GM18868 (cell line): ENCODE measurements around the gene XPR1.
"Not testable (repeated sequence)": the region's sequence is repeated elsewhere in the genome, so short reads cannot be mapped to it uniquely, and the experiment has no call there.

ENCODE experiments used
- ATAC-seq: cut with Tn5 transposase; IDR thresholded peaks from one replicate; pipeline ENCODE4 v1.9.1; 2021; ENCODE audit warnings: mild to moderate bottlenecking, moderate library complexity; ENCODE audit not compliant: unreplicated experiment

The XPR1 gene

DNA sequence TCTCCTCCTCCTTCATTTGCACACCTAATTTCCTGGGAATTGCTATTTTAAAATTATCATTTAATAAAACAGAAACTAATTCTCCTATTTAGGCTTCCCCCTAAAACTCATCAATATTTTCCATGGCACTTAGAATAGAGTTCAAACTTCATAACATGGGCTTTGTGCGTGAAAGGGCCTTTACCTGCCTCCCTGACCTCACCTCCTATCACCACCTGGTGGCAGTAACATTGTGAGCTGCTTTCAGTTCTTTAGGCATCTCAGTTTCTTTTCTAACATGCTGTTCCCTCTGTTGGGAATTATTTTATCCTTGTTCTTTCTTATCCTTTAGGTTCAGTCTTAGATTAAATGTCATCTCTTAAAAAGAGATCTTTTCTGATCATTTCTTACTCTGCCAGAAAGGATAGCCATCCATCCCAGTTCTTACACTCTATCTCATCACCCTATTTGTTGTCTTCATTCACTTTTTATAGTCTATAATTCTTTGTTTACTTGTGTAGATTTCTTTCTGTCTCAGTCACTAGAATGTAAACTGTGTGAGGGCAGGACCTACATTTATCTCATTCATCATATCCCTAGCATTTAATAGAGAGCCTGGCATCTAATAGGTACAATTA lies 147.1 kb downstream of the XPR1 start:
- no peak for ATAC-seq

DNA sequence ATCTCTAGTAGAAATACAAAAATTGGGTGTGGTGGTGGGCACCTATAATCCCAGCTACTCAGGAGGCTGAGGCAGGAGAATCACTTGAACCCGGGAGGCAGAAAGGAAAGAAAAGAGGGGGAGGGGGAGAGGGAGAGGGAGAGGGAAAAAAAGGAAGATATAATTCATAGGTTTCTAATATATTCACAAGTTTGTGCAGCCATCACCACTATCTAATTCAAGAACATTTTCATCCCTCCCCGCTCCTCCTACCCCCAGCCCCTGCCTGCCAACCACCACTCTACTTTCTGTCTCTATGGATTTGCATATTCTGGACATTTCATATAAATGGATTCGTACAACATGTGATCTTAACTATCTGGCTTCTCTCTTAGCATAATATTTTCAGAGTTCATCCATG lies 147.8 kb downstream of the XPR1 start:
- no peak for ATAC-seq

DNA sequence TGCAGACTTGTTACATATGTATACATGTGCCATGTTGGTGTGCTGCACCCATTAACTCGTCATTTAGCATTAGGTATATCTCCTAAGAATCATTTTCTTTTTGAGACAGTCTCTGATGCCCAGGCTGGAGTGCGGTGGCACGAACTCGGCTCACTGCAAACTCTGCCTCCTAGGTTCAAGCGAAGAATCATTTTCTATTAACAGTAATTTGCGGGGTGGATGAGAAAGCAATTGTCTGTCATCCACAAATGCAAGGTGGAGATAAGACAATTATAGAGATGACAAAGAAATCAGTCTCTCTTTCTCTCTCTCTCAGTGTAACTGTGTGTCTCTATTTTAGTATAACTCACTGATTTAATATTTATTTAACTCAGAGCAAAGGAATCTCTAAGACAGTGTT lies 149.9 kb downstream of the XPR1 start:
- no peak for ATAC-seq

DNA sequence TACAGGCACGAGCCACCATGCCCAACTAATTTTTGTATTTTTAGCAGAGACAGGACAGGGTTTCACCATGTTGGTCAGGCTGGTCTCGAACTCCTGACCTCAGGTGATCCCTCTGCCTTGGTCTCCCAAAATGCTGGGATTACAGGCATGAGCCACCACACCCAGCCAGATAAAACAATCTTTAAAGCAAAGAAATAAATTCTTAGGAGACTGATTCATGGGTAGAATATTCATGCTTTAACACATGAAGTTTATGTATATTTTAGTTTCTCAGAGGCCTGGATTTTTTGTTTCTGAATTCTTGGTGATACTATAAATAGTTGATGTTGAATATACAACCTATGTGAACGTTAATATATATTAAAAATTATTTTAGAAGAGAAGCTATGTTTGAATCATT lies 153.5 kb downstream of the XPR1 start:
- ATAC-seq = no peak

DNA sequence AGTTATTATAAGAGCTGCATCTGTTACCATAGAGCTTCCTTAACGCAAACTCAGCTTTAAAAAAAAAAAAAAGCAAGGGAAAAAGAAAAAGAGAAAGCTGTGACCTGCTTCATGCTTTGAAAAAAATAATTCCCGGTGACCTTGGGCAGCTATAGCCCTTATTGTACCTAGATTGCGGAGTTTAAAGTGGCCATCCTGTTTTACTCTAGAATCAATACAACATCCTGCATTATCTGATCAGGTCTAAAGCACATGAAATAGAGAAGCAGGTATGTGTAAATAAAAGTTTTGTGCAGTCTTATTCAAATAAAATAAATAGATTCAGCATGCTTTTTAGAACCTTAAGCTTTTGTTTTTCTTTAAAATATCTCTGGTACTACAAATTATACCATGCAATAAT lies 154.1 kb downstream of the XPR1 start:
- no peak for ATAC-seq

DNA sequence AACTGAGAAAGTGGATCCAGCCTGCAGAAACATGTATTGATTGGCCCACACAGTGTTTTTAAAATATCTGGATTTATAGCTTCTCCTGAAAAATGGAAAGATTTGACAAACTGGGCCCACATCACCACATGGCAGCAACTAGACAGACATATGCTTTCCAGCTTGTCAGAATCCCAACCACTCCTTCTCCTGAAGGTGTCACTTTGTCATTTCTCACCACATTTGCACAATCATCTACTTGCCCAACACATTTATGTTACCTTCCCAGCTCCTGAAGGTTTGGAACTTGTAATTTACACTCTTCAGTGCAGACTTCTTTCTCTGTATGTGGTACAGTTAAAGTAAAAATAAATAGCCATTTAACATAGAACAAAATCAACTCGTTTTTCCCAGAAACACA lies 154.8 kb downstream of the XPR1 start:
- ATAC-seq = no peak

DNA sequence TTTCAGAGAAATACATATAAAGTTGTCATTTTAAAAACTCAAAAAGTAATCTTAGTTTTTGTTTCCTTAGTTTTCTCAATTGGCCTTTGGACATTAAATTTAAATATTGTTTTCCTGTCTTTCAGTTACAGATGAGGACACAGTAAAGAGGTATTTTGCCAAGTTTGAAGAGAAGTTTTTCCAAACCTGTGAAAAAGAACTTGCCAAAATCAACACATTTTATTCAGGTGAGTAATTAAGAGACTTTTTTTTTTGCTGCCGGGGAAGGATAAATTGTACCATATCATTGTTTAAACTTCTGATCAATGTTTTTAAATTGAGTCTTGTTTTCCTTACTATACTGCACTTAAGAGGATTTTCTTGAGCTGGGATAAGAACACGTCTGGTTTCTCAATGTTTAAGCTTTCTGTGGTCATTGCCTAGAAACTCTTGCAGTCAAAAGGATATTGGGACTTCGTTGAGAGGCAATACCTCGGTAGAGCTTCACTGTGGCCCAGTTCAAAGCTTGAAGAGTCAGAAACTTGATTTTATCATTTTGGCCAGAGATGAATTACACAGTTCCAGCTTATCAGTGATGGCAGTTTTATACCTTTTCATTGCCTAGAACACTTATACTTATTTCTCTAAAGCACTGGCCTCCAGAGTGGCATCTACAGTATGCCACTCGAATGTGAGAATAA lies 155.9 kb downstream of the XPR1 start:
- no peak for ATAC-seq

DNA sequence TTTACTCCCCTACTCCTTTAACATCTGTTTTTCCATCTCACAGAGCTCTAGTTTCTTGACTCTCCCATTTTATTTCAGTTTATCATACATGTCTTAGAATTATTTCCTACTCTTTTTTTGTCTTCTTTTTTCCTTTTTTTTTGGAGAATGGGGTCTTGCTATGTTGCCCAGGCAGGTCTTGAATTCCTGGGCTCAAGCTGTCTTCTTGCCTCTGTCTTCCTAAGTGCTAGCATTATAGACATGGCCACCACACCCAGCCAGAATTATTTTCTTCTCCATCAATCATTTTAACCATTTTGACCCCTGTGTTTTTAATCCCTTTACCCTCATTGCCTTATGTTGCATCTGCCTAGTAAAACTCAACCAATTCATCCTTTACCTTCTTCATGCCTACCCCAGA lies 157.6 kb downstream of the XPR1 start:
- ATAC-seq = no peak

DNA sequence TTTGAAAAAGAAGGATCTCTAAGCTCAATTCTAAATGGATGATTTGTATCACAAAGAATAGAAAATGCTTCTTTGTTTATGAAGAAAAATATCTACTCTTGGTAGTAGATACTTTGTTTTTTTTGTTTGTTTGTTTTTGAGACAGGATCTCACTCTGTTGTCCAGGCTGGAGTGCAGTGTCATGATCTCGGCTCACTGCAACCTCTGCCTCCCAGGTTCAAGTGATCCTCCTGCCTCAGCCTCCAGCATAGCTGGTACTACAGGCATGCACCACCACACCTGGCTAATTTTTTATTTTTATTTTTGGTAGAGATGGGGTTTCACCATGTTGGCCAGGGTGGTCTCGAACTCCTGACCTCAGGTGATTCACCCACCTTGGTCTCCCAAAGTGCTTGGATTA lies 159.3 kb downstream of the XPR1 start:
- not testable (repeated sequence) for ATAC-seq

DNA sequence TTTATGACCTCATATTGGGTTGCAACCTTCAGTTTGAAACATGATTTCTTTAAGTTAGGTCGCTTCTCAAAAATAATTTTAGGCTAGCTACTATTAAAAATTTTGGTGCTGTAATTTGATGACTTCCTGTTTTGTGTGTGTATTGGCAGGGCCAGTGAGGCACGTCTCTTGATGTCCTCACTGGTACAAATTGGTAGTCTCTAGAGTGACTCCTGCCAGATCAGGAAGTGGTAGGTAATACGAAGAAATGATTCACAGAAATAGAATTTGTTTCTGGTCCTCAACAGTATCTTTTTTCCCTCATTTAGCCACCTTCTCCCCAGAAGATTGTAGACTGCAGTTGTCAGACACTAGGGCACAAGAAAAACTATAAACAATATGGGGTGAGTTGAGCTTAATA lies 160.0 kb downstream of the XPR1 start:
- ATAC-seq = no peak

DNA sequence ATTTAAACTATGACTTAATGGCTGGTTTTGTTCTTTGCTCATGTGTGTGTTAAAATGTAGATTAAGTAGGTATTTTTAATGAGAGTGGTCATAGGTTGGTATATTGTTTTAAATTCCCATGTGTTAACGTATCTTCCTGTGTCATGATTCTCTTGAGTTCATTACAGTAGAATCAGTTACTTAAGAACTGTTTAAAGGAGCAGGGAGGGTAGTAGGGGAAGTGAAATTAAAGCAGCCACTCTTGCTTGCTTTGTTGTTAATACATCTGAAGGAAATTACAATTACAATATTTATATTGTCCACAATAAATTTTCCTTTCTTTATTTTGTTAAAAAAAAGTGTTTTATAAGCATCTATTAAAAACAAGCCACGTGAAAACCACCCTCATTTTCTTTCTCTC lies 161.6 kb downstream of the XPR1 start:
- ATAC-seq = no peak

DNA sequence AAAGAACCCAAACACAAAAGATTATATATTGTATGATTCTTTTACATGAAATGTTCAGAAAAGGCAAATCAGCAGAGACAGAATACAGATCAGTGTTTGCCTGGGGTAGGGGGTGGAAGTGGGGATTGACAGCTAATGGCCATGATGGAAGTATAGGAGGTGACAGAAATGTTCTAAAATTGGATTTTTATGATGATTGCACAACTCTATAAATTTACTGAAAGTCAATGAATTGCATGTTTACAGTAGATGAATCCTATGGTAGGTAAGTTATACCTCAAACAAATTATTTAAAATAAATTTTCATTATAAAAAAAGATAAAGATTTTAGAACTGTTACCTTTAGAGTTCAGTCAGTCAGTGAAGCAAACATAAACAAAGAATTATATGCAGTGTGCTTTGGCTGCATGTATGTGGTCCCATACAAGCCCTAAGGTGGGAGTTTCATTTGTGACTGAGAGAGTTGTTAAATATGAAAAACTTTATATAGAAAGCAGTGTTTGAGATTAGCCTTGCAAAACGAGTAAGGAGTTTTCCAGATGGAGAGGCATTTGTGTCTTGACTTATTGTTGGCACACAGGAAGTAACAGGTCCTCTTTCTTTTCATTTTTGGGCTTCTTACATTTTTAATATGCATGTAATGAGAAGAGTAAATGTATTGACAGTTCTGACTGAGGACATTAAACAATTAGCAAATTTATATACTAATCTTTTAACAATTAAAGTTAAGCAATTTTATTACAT lies 165.2 kb downstream of the XPR1 start:
- no peak for ATAC-seq

DNA sequence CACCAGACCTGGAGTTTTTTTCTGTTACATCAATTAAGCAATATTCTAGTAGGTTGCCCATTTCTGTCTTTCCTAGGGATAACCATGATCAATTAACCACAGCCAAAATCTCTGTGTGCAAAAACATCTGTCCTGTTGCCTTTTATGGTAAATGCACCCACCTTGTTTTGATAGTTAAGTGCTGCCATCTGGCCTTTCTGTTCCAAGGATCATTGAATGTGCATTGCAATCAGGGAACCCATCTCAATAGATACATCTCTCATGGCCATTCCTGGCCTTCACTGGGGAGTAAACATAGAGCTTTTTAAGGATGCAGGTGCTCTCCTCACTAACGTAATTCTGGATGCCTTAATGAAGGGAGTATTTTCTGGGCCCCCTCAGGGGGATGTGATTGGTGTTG lies 169.1 kb downstream of the XPR1 start:
- no peak for ATAC-seq

DNA sequence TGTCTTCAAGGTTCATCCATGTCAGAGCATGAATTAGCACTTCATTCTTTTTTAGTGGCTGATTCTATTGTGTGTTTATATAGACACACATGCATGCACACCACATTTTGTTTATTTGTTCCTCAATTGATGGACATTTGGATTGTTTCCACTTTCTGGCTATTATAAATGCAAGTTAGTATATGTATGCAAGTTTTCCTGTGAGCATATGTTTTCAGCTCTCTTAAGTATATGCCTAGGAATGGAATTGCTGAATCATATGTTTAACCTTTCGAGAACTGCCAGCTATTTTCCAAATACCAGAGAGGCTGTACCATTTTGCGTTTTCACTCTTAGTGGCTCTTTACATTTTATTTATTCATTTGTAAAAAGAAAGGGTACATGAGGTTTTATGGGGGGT lies 171.0 kb downstream of the XPR1 start:
- no peak for ATAC-seq

DNA sequence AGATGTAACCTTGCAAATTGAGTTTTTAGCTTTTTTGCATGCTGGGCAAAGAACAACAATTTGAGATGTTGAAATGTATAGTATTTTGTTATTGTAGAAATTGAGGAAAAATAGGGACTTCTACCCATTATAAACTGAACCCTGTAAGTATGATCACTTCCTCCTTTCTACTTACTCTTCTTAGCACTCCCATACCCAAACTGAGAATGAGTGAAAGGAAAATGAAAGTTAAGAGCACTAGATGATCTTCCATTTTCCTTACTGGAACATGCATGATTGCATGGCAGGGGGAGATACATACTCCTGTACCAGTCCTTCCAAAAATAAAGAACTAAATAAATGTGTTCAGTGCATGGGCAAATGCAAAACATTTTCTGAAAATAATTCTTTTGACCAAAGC lies 173.5 kb downstream of the XPR1 start:
- ATAC-seq = peak; percentile 88

DNA sequence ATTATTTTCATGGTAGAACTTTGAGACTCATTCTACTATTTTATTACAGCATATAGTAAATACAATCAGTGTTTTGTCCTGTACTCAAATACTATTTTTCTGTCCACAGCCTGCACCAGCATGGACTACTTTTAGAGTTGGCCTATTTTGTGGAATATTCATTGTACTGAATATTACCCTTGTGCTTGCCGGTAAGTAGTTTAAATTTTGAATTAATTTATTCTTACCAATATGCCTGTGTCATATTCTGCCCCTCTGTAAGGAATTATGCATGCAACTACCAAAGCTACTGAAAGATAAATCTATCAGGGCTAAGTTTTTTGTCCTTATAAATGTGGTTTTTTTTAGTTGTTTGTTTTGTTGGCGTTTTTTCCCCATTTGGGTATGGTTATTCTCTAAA lies 179.5 kb downstream of the XPR1 start:
- ATAC-seq = no peak

DNA sequence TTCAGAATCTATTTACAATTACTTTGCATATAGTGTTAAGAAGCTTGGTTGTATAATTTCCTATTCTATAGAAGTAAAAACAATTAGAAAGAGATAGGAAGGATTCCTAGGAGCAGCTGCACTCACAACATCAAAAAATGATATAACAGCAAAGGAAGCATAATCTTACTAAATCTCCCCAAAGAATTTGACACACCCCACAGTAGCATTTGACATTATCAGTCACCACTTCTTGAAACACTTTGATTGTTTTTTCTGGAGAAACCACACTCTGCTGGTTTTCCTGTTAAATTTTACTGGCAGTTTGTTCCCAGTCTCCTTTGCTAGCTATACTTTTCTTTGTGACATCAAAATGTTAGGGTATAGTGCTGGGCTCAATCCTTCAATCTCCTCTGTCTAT lies 180.1 kb downstream of the XPR1 start:
- no peak for ATAC-seq

DNA sequence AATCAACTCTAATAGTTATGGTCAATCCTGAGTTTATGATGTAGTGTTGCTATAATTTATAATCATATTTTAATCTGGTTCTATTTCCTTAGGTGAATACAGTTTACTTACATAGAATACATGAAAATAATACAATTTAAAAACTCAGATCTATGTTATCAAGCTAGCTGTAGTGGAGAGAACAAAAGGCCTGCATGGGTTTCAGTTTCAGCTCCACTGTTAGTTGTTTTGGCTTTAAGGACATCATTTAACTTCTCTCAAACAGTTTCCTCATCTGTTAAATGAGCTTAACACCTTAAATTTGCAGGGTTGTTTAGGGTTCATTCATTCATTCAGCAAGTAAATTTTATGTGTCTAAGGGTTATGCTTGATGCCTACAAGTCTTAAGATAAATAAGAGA lies 182.4 kb downstream of the XPR1 start:
- no peak for ATAC-seq

DNA sequence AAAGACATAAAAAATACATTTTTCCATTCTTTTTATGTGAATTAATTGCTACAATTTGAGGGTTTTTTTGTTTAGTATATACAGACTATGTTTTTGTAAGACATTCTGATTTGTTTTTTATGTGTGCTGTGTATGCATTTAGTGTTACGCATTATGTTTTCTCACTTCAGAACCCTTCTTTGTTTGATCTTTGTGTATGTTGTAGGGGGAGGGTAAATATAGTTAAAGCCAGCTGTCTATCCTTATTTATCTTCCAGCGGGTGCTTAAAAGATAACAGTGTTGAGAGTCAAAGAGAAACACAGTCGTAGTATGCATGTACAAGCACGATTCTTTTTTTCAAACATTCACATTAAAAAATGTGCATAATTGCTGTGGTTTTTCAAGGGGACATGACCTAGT lies 183.4 kb downstream of the XPR1 start:
- ATAC-seq = no peak

DNA sequence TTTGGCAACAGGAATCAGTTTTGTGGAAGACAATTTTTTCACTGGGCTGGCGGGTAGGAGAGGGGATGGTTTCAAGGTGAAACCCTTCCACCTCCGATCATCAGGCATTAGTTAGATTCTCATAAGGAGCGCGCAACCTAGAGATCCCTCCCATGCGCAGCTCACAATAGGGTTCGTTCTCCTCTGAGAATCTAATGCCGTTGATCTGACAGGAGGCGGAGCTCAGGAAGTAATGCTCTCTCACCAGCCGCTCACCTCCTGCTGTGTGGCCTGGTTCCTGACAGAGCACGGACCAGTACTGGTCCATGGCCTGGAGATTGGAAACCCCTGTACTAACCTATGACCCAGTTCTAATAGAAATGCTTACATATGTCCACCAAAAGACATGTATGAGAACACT lies 184.3 kb downstream of the XPR1 start:
- no peak for ATAC-seq

DNA sequence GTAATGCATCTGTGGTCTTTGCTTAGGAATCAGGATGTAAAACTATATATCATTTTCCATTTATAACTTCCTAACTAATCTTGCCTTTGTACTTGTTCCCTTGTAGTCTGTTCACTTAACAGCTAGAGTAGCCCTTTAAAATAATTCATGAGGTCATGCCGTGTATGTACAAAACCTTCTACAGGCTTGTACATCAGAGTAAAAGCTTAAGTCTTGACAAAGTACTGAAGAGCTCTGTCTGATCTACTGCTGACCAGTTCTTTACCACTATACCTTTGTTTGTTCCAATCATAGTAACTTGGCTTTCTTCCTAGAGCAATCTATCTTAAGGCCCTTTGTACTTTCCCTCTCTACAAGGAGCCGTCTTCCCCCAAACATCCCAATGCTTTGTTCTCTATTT lies 190.1 kb downstream of the XPR1 start:
- ATAC-seq = no peak

DNA sequence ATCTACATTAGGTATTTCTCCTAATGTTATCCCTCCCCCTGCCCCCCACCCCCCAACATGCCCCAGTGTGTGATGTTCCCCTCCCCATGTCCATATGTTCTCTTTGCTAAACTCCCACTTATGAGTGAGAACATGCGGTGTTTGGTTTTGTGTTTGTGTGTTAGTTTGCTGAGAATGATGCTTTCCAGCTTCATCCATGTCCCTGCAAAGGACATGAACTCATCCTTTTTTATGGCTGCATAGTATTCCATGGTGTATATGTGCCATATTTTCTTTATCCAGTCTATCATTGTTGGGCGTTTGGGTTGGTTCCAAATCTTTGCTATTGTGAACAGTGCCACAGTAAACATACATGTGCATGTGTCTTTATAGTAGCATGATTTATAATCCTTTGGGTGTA lies 199.7 kb downstream of the XPR1 start:
- not testable (repeated sequence) for ATAC-seq
